ENCODE data around the gene WDR43.

The WDR43 gene

GRCh38 chr2:28894470-28895188 lies at the start of gene WDR43:
TSS of gene WDR43 (plus strand) at chr2:28894667. CDS start at chr2:28894699, 32 bp downstream.
- DNase-seq (ENCODE audit: low read depth in 2 of 2), result peak; percentile 96 to 98

- DNase-seq (ENCODE audit: low read depth in 2 of 2), result no peak
Observed at GRCh38 chr2:28855193-28855592, 39.3 kb upstream of the WDR43 start.

GRCh38 chr2:28855977-28856376 lies 38.5 kb upstream of the WDR43 start:
- no peak for DNase-seq (ENCODE audit: low read depth in 2 of 2)

GRCh38 chr2:28868611-28869010 lies 25.9 kb upstream of the WDR43 start:
- DNase-seq (ENCODE audit: low read depth in 2 of 2), result no peak

GRCh38 chr2:28869494-28870145 lies 24.8 kb upstream of the WDR43 start:
- peak; percentile 6 to 13 for DNase-seq (ENCODE audit: low read depth in 2 of 2)

GRCh38 chr2:28870146-28870891 lies 24.1 kb upstream of the WDR43 start, which contains the start of gene TRMT61B:
TSS of gene TRMT61B (minus strand) at chr2:28870309. CDS start at chr2:28870277, 32 bp downstream.
- peak; percentile 94 to 97 for DNase-seq (ENCODE audit: low read depth in 2 of 2)

- no peak for DNase-seq (ENCODE audit: low read depth in 2 of 2)
Observed at GRCh38 chr2:28871620-28872019, 22.8 kb upstream of the WDR43 start.

- DNase-seq (ENCODE audit: low read depth in 2 of 2), result no peak
Observed at GRCh38 chr2:28880193-28880592, 14.3 kb upstream of the WDR43 start.

GRCh38 chr2:28893488-28893887 lies 979 bp upstream of the WDR43 start:
- no peak for DNase-seq (ENCODE audit: low read depth in 2 of 2)

- peak; percentile 29 to 40 for DNase-seq (ENCODE audit: low read depth in 2 of 2)
Observed at GRCh38 chr2:28895189-28895893, 874 bp downstream of the WDR43 start.

GRCh38 chr2:28896906-28897305 lies 2.4 kb downstream of the WDR43 start:
- DNase-seq (ENCODE audit: low read depth in 2 of 2), result no peak

GRCh38 chr2:28898048-28898447 lies 3.6 kb downstream of the WDR43 start:
- no peak for DNase-seq (ENCODE audit: low read depth in 2 of 2)

- no peak for DNase-seq (ENCODE audit: low read depth in 2 of 2)
Observed at GRCh38 chr2:28901202-28901601, 6.7 kb downstream of the WDR43 start.

- DNase-seq (ENCODE audit: low read depth in 2 of 2), result no peak
Observed at GRCh38 chr2:28901841-28902240, 7.4 kb downstream of the WDR43 start.

- DNase-seq (ENCODE audit: low read depth in 2 of 2), result no peak
Observed at GRCh38 chr2:28902584-28902983, 8.1 kb downstream of the WDR43 start.

- DNase-seq (ENCODE audit: low read depth in 2 of 2), result no peak
Observed at GRCh38 chr2:28904295-28904694, 9.8 kb downstream of the WDR43 start.

- DNase-seq (ENCODE audit: low read depth in 2 of 2), result no peak
Observed at GRCh38 chr2:28904802-28905457, 10.5 kb downstream of the WDR43 start.

GRCh38 chr2:28905533-28905932 lies 11.1 kb downstream of the WDR43 start:
- no peak for DNase-seq (ENCODE audit: low read depth in 2 of 2)

GRCh38 chr2:28906376-28906775 lies 11.9 kb downstream of the WDR43 start:
- no peak for DNase-seq (ENCODE audit: low read depth in 2 of 2)

- DNase-seq (ENCODE audit: low read depth in 2 of 2), result no peak
Observed at GRCh38 chr2:28906821-28907220, 12.4 kb downstream of the WDR43 start.

- no peak for DNase-seq (ENCODE audit: low read depth in 2 of 2)
Observed at GRCh38 chr2:28908172-28908571, 13.7 kb downstream of the WDR43 start.
